Vagina (tissue), 2 donors: ENCODE data around the gene TEX51.

ENCODE experiments used
- CTCF ChIP-seq, 3 experiments: fragments of 450-650 bp in 2 of 3; fragments of 200-600 bp in 1 of 3; sonication (generic) in 1 of 3; IDR thresholded peaks; one replicate each; pipeline ENCODE4 v1.5.1; 2017 to 2019; ENCODE audit warnings: antibody characterized with exemption in 3 of 3, mild to moderate bottlenecking in 2 of 3, moderate library complexity in 2 of 3
- POLR2A ChIP-seq, 2 donors: fragments of 450-650 bp; IDR thresholded peaks; one replicate each; pipeline ENCODE4 v1.6.1; 2017; ENCODE audit warnings: antibody characterized with exemption in 2 of 2, mild to moderate bottlenecking in 2 of 2, moderate library complexity in 2 of 2
- POLR2AphosphoS5 ChIP-seq, 2 donors: sonication (generic); formaldehyde crosslinking; IDR thresholded peaks; one replicate each; pipeline ENCODE4 v1.9.0; 2017; ENCODE audit warnings: antibody characterized with exemption in 2 of 2, mild to moderate bottlenecking in 2 of 2, low read depth in 1 of 2; ENCODE audit not compliant: insufficient read depth in 1 of 2

DNA sequence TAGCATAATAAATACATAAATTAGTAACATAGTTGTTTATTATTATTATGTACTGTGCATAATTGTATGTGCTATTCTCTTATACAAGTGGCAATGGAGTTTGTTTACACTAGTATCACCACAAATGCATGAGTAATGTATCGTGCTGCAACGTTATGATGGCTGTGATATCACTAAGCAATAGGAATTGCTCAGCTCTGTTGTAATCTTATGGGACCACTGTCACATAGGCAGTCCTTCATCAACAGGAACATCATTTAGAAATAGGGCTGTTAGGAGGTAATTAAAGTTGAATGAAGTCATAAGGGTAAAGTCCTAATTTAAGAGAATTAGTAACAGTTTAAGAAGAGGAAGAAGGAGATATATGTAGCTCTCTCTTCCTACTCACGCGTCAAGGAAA is 33.8 kb downstream of the TEX51 start:
- TF ChIP-seq POLR2A (IDR thresholded peaks at IDR 0.05) (no peak), CTCF (IDR thresholded peaks at IDR 0.05) (no peak), POLR2AphosphoS5 (IDR thresholded peaks at IDR 0.05; ENCODE audit: insufficient read depth in 1 of 2, low read depth in 1 of 2) (no peak)
